ENCODE results near the gene ARHGAP26. TPM values are rescaled to one million over a fixed set of nuclear protein-coding genes. Genes with fewer than 3 reads are reported as not detected.
"Not testable (repeated sequence)": the region's sequence is repeated elsewhere in the genome, so short reads cannot be mapped to it uniquely, and the experiment has no call there.

Gene ARHGAP26
- total RNA-seq, 2 experiments from 2014 or later = 12.8 to 15.4 TPM

DNA sequence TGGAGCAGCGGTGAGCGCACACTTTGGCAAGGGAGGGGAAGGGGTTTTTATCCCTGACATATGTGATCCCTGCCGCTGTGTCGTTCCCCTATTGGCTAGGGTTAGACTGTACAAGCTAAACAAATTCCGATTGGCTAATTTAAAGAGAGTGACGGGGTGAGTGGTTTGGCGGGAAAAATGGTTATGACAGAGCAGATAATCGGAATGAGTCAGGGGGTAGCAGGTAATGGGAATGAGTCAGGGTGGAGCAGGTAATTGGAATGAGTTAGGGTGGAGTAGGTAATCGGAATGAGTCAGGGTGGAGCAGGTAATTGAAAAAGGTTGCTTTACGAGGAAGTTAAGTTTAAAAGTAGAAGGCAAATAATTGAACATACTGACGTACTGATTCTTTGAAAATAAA lies 318.5 kb downstream of the ARHGAP26 start:
- H3K4me3 Mint-ChIP-seq; POLR2A ChIA-PET; ATAC-seq; intact Hi-C loops (cut with DNase I, micrococcal nuclease); H3K27ac Mint-ChIP-seq; CTCF ChIA-PET; DNase-seq; H3K9me3 Mint-ChIP-seq (ENCODE audit: low read depth); H3K36me3 Mint-ChIP-seq (ENCODE audit: low read depth); H3K27me3 Mint-ChIP-seq: not testable (repeated sequence)
- H3K4me1 Mint-ChIP-seq = peaks cover 11% of the 10 kb centered on the region

DNA sequence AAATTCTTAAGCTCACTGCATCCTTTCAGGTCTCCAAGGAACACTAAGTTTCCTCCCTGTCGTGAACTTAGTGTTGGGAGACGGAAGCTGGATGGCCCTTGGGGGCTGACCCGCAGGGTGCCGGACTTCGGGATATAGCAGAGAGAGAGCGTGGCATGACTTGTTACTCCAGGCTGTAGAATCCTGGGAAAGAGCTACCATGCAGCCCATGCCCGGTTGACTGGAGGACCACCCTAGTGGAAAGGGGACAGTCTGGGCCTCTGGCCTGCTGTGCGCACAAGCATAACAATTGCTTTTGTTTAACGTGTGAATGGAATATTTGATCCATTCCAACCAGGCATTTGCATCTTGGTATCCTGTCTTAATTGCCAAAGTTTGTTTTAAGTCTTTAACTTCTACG lies 319.9 kb downstream of the ARHGAP26 start:
- POLR2A ChIA-PET = interaction anchor here (0.7 kb wide), 2 partner anchors 79 to 584 kb away, joined by 3 read pairs; no protein-coding TSS in a partner anchor
- intact Hi-C loops (cut with DNase I, micrococcal nuclease); H3K4me3 Mint-ChIP-seq: not testable (repeated sequence)

DNA sequence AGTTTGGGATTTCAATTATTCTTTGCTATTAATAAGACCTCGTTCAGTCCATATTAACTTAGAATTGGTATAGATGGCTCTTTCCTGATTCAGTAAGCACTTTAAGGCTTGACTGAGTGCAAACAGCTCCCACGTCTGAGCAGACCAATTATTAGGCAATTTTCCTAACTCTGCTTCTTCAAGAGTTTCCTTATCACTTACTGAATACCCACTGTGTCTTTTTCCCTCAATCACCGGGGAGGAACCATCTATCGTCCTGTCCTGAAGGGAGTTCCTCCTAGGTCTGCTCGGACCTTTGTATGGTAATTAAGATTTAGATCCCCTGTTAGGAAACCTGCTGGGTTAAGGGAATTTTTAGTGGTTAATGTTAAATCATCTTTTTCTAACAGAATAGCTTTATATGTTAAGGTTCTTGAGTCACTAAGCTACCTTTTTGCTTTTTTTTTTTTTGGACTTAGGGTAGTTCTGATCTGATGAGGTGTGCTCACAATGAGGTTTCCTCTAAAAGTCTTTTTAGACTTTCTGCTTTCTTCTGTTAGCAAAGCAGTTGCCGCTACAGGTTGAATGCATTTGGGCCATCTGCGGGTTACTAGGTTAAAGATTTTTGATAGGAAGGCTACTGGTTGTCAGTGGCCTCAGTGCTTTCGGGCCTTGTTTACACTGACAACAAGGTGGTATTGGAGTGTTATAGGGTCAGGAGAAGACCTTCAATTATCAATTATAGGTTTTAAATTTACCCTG lies 322.7 kb downstream of the ARHGAP26 start:
- H3K4me3 Mint-ChIP-seq; H3K27me3 Mint-ChIP-seq; H3K9me3 Mint-ChIP-seq (ENCODE audit: low read depth); DNase-seq; ATAC-seq; H3K36me3 Mint-ChIP-seq (ENCODE audit: low read depth); intact Hi-C loops (cut with DNase I, micrococcal nuclease); CTCF ChIA-PET: not testable (repeated sequence)
- peaks cover 22% of the 10 kb centered on the region for H3K4me1 Mint-ChIP-seq
- POLR2A ChIA-PET = interaction anchor here (0.6 kb wide), 1 partner anchor 13 kb away, joined by 3 read pairs; no protein-coding TSS in a partner anchor
- H3K27ac Mint-ChIP-seq = peak overlapping the region; percentile 1

More for the DNA sequence above, 319.9 kb downstream of the ARHGAP26 start:
- CTCF ChIA-PET; H3K27ac Mint-ChIP-seq; DNase-seq; H3K27me3 Mint-ChIP-seq; H3K36me3 Mint-ChIP-seq (ENCODE audit: low read depth); ATAC-seq; H3K9me3 Mint-ChIP-seq (ENCODE audit: low read depth): not testable (repeated sequence)
- H3K4me1 Mint-ChIP-seq = peaks cover 22% of the 10 kb centered on the region

DNA sequence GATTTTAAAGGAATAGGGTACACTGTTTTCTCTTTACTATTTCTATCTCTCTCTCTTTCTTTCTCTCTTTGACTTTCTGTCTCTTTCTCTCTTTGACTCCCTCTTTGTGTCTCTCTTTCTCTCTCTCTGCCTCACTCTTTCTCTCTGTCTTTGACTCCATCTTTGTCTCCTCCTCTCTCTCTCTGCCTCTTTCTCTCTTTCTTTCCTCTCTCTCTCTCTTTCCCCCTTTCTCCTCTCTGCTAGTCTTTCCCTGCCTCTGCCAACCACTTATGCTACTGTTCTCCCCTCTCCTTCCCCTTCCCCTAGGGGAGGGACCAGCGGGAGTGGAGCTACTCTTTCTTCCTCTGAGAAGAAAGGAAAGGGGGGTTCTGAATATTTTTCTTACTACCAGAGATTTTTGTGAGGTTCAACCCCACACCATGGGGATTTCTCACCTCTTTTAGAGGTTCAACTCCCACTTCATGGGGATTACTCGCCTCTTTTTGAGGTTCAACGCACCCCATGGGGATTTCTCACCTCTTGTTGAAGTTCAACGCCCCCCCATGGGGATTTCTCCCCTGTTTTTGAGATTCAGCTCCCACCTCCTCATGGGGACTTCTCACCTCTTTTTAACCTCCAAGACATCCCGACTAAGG lies 323.4 kb downstream of the ARHGAP26 start:
- intact Hi-C loops (cut with DNase I, micrococcal nuclease) = no loop called here
- no peaks in the 10 kb centered on the region for H3K9me3 Mint-ChIP-seq (ENCODE audit: low read depth)
- H3K4me1 Mint-ChIP-seq = peaks cover 22% of the 10 kb centered on the region
- H3K4me3 Mint-ChIP-seq = no peak overlapping the region
- peak overlapping the region; percentile 1 for H3K27ac Mint-ChIP-seq
- no peaks in the 10 kb centered on the region for H3K27me3 Mint-ChIP-seq
- CTCF ChIA-PET = no interaction called here
- H3K36me3 Mint-ChIP-seq (ENCODE audit: low read depth) = peaks cover 2% of the 10 kb centered on the region
- POLR2A ChIA-PET = no interaction called here
- DNase-seq (no peak), ATAC-seq (no peak)

DNA sequence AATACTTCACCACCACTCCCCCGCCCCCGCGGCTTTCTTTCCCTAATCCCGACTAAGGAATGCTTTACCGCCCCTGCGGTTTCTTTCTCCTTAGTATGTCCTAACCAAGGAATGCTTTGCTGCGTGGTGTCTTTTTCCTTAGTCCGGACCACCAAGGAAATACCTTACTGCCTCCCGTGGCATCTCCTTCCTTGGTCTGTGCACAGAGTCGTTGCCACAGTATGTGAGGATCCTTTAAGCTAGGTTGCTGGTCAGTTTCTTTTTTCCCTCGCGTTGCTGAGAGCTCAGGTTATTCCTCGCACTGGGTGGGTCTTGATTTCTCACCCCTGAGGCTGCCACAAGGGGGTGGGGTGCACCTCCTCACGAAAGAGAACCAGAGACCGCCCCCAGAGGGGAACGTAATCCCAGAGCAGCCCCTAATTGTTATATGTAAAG lies 323.9 kb downstream of the ARHGAP26 start:
- Mint-ChIP-seq H3K4me1 (peaks cover 22% of the 10 kb centered on the region), H3K9me3 (ENCODE audit: low read depth) (no peaks in the 10 kb centered on the region), H3K36me3 (ENCODE audit: low read depth) (peaks cover 2% of the 10 kb centered on the region), H3K27me3 (no peaks in the 10 kb centered on the region), H3K27ac (peak overlapping the region; percentile 1), H3K4me3 (no peak overlapping the region)
- ChIA-PET CTCF (no interaction called here), POLR2A (no interaction called here)
- DNase-seq (no peak), ATAC-seq (no peak)
- intact Hi-C loops (cut with DNase I, micrococcal nuclease) = no loop called here

DNA sequence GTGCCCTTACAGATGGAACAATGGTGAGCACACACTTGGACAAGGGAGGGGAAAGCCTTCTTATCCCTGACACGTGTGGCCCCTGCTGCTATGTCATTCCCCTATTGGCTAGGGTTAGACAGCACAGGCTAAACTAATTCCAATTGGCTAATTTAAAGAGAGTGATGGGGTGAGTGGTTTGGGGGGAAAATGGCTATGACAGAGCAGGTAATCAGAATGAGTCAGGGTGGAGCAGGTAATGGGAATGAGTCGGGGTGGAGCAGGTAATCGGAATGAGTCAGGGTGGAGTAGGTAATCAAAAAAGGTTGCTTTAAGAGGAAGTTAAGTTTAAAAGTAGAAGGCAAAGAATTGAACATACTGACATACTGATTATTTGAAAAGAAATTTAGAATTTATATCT lies 324.4 kb downstream of the ARHGAP26 start:
- H3K4me1 Mint-ChIP-seq = peaks cover 22% of the 10 kb centered on the region
- POLR2A ChIA-PET; ATAC-seq; H3K4me3 Mint-ChIP-seq; H3K9me3 Mint-ChIP-seq (ENCODE audit: low read depth); CTCF ChIA-PET; H3K36me3 Mint-ChIP-seq (ENCODE audit: low read depth); H3K27me3 Mint-ChIP-seq; intact Hi-C loops (cut with DNase I, micrococcal nuclease); H3K27ac Mint-ChIP-seq: not testable (repeated sequence)
- peak; percentile 23 for DNase-seq

DNA sequence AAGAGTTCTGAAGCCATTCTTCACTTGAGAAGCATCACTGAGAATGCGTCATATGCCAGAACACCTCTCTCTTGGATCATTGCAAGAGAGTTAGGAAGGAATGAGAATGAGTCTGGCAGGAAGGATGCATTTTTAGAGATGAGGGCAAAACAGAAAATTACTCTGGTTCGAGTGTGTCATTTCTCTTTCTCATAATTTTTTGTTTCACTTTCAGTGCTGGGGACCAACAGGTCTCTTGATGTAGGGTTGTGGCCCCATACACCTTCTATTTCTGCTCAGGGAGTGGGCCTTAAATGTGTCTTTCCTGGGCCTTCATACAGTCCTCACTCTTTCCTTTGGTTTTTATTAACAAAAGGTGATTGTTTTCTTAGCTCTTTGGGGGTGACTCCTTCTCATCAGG lies 330.9 kb downstream of the ARHGAP26 start:
- peak overlapping the region; percentile 68 for H3K27ac Mint-ChIP-seq
- H3K4me1 Mint-ChIP-seq = peaks cover 31% of the 10 kb centered on the region
- DNase-seq (no peak), ATAC-seq (peak; percentile 81)
- CTCF ChIA-PET = interaction anchor here (1.9 kb wide), 1 partner anchor 86 kb away, joined by 6 read pairs; no protein-coding TSS in a partner anchor
- POLR2A ChIA-PET = interaction anchor here (0.6 kb wide), 1 partner anchor 456 kb away, joined by 3 read pairs; no protein-coding TSS in a partner anchor
- H3K9me3 Mint-ChIP-seq (ENCODE audit: low read depth) = no peaks in the 10 kb centered on the region
- H3K4me3 Mint-ChIP-seq = peak overlapping the region; percentile 7
- intact Hi-C loops (cut with DNase I, micrococcal nuclease) = loop anchor here (1.0 to 10.0 kb wide), 9 partner anchors 34 to 506 kb away; no protein-coding TSS in a partner anchor
- peaks cover 3% of the 10 kb centered on the region for H3K36me3 Mint-ChIP-seq (ENCODE audit: low read depth)
- no peaks in the 10 kb centered on the region for H3K27me3 Mint-ChIP-seq

DNA sequence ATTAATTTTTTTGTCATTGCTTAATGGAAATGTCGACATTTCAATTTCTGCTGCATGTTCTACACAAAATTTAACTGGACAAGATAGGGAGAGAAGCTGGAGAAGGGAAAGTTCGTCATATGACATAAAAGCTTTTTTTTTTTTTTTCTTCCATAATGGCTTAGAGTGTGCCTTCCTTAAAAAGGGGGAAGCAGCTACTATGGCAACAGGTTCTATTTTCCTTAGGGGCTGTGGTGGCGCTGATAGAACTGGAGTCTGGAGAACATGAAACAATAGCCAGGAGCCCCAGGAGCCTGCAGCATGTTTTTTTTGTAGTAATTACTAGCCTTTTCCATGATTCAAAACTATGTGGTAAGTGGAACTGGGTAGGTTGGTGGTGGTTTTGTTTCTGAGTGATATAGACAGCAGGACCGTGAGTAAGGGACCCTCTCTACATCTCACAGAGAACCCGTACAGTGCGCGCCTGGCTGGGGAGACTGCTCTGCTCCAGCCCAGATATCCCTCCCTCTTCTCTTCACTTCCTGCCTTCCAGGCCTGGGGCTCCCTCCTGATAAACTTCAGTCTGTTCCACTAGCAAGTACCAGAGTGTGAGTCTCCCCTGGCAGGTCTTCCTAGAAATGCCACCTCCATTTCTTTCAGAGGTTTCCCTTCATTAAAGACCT lies 331.7 kb downstream of the ARHGAP26 start:
- H3K27ac Mint-ChIP-seq = peak overlapping the region; percentile 68
- H3K27me3 Mint-ChIP-seq = no peaks in the 10 kb centered on the region
- CTCF ChIA-PET = interaction anchor here (0.6 kb wide), 1 partner anchor 28 kb away, joined by 3 read pairs; no protein-coding TSS in a partner anchor
- H3K9me3 Mint-ChIP-seq (ENCODE audit: low read depth) = no peaks in the 10 kb centered on the region
- peak overlapping the region; percentile 7 for H3K4me3 Mint-ChIP-seq
- POLR2A ChIA-PET = interaction anchor here (0.6 kb wide), 1 partner anchor 115 kb away, joined by 3 read pairs; no protein-coding TSS in a partner anchor
- H3K4me1 Mint-ChIP-seq = peaks cover 31% of the 10 kb centered on the region
- peaks cover 3% of the 10 kb centered on the region for H3K36me3 Mint-ChIP-seq (ENCODE audit: low read depth)
- ATAC-seq (peak; percentile 89), DNase-seq (peak; percentile 68)
- intact Hi-C loops (cut with DNase I, micrococcal nuclease) = loop anchor here (1.0 to 10.0 kb wide), 9 partner anchors 35 to 505 kb away; no protein-coding TSS in a partner anchor

DNA sequence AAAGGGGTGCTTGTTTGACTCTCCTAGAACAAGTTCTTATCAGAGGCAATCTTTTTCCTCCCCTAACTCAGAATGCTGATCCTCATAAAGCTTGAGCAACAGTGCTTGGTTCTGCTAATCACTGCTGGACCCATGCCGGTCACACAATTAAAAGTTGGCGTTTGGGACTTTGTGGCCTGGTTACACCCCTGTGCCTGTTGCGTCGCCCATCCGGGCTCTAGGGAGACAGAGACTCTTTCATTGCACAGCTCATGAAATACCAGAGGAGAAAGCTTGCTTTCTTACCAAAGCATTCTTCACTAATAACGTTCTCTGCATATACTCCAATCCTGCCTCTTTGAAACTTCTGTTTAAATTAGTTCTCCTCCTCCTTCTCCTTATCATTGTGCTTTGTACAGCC lies 332.2 kb downstream of the ARHGAP26 start:
- ChIA-PET CTCF (no interaction called here), POLR2A (interaction anchor here (0.6 kb wide), 1 partner anchor 115 kb away, joined by 3 read pairs; no protein-coding TSS in a partner anchor)
- H3K4me1 Mint-ChIP-seq = peaks cover 31% of the 10 kb centered on the region
- intact Hi-C loops (cut with DNase I, micrococcal nuclease) = loop anchor here (5.0 to 10.0 kb wide), 5 partner anchors 35 to 505 kb away; no protein-coding TSS in a partner anchor
- no peaks in the 10 kb centered on the region for H3K27me3 Mint-ChIP-seq
- H3K36me3 Mint-ChIP-seq (ENCODE audit: low read depth) = peaks cover 3% of the 10 kb centered on the region
- no peak overlapping the region for H3K4me3 Mint-ChIP-seq
- DNase-seq = no peak
- peak overlapping the region; percentile 68 for H3K27ac Mint-ChIP-seq
- no peaks in the 10 kb centered on the region for H3K9me3 Mint-ChIP-seq (ENCODE audit: low read depth)
- ATAC-seq = no peak

DNA sequence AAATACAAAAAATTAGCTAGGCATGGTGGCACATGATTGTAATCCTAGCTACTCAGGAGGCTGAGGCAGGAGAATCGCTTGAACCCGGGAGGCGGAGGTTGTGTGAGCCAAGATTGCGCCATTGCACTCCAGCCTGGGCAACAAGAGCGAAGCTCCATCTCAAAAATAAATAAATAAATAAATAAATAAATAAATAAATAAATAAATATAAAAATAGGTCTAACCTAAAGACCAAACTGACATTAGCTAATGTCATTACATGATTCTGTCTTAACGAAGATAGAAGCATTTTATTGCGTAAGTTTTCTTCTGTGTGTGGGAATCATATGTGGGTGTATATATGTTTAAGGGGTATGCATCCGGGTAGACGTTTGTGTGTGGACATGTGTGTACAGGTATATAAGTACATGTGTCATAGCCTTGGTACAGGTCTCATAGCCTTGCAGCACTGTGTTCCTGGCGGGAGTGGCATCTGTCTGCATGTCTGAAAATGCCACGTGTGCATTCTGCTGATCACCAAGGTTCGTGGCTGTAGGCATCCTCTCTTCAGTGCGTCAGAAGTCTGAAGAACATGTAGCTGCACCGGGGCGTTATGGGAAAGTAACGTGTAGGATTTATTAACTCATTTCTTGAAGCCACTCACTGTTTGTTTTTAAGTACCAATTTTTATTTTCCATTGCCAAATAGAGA lies 335.2 kb downstream of the ARHGAP26 start:
- DNase-seq = peak; percentile 13
- ChIA-PET POLR2A (no interaction called here), CTCF (interaction anchor here (0.5 to 0.6 kb wide), 3 partner anchors 87 to 1065 kb away, joined by 3 to 5 read pairs (median 4); partner anchors contain the start of genes KCTD16 and YIPF5)
- intact Hi-C loops (cut with DNase I, micrococcal nuclease) = loop anchor here in 1 of 2 experiments (10.0 kb wide), 1 partner anchor 489 kb away; no protein-coding TSS in a partner anchor
- Mint-ChIP-seq H3K4me3 (no peak overlapping the region), H3K27me3 (no peaks in the 10 kb centered on the region), H3K9me3 (ENCODE audit: low read depth) (no peaks in the 10 kb centered on the region), H3K36me3 (ENCODE audit: low read depth) (peaks cover 3% of the 10 kb centered on the region), H3K4me1 (peaks cover 26% of the 10 kb centered on the region), H3K27ac (no peak overlapping the region)
- ATAC-seq = no peak
